ENCODE results near the gene SEC23A. TPM values are rescaled to one million over a fixed set of nuclear protein-coding genes. Genes with fewer than 3 reads are reported as not detected.

The SEC23A gene
- total and polyA plus RNA-seq, 2 of the 13 experiments (the other 11 are each of a cell fraction or from before 2014, with no cell fraction given), result 403 to 887 TPM

DNA sequence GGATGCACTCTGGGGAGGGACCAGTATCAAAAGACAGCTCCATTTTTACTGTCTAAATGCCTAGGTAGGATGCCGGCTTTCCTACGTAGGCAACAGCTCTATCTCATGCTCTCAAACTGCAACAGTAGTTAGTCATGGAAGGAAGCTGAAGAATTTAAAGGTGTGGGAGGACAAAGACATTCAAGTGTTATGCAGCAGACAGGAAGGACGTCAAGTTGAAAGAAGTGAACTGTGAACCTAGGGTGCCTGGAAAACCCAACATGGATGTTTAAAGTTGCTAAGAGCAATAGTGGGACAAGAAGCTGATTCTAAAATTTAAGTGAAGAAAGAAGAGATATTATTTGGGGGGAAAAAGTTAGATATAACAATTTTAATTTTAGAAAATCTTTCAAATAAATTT is 5.9 kb downstream of the SEC23A start (continued):
- TF ChIP-seq, protein P1, sequence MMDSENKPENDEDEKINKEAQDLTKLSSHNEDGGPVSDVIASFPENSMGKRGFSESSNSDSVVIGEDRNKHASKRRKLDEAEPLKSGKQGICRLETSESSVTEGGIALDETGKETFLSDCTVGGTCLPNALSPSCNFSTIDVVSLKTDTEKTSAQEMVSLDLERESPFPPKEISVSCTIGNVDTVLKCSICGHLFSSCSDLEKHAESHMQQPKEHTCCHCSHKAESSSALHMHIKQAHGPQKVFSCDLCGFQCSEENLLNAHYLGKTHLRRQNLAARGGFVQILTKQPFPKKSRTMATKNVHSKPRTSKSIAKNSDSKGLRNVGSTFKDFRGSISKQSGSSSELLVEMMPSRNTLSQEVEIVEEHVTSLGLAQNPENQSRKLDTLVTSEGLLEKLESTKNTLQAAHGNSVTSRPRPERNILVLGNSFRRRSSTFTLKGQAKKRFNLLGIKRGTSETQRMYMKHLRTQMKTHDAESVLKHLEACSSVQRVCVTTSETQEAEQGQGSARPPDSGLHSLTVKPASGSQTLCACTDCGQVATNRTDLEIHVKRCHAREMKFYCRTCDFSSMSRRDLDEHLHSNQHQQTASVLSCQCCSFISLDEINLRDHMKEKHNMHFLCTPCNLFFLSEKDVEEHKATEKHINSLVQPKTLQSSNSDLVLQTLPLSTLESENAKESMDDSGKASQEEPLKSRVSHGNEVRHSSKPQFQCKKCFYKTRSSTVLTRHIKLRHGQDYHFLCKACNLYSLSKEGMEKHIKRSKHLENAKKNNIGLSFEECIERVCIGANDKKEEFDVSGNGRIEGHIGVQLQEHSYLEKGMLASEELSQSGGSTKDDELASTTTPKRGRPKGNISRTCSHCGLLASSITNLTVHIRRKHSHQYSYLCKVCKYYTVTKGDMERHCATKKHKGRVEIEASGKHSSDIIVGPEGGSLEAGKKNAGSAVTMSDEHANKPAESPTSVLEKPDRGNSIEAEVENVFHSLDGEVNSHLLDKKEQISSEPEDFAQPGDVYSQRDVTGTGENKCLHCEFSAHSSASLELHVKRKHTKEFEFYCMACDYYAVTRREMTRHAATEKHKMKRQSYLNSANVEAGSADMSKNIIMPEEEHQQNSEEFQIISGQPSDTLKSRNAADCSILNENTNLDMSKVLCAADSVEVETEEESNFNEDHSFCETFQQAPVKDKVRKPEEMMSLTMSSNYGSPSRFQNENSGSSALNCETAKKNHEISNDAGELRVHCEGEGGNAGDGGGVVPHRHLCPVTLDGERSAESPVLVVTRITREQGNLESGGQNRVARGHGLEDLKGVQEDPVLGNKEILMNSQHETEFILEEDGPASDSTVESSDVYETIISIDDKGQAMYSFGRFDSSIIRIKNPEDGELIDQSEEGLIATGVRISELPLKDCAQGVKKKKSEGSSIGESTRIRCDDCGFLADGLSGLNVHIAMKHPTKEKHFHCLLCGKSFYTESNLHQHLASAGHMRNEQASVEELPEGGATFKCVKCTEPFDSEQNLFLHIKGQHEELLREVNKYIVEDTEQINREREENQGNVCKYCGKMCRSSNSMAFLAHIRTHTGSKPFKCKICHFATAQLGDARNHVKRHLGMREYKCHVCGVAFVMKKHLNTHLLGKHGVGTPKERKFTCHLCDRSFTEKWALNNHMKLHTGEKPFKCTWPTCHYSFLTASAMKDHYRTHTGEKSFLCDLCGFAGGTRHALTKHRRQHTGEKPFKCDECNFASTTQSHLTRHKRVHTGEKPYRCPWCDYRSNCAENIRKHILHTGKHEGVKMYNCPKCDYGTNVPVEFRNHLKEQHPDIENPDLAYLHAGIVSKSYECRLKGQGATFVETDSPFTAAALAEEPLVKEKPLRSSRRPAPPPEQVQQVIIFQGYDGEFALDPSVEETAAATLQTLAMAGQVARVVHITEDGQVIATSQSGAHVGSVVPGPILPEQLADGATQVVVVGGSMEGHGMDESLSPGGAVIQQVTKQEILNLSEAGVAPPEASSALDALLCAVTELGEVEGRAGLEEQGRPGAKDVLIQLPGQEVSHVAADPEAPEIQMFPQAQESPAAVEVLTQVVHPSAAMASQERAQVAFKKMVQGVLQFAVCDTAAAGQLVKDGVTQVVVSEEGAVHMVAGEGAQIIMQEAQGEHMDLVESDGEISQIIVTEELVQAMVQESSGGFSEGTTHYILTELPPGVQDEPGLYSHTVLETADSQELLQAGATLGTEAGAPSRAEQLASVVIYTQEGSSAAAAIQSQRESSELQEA (CRISPR knock-in tag; IDR thresholded peaks at IDR 0.05; ENCODE audit: not compliant biosample characterization), result no peak
- 0 out of 2 replicates have a peak, but pooled peaks have one; percentile 37 for TF ChIP-seq ZNF652 (CRISPR knock-in tag; IDR thresholded peaks at IDR 0.05; ENCODE audit: borderline replicate concordance, low read depth)
- TF ChIP-seq GATAD2A (CRISPR knock-in tag; IDR thresholded peaks at IDR 0.05), result peak; percentile 77
- TF ChIP-seq PPARG (CRISPR knock-in tag; conservative IDR thresholded peaks at IDR 0.05), result peak; percentile 49; the same call in 1 of the 2 replicates
- TF ChIP-seq, protein P2, sequence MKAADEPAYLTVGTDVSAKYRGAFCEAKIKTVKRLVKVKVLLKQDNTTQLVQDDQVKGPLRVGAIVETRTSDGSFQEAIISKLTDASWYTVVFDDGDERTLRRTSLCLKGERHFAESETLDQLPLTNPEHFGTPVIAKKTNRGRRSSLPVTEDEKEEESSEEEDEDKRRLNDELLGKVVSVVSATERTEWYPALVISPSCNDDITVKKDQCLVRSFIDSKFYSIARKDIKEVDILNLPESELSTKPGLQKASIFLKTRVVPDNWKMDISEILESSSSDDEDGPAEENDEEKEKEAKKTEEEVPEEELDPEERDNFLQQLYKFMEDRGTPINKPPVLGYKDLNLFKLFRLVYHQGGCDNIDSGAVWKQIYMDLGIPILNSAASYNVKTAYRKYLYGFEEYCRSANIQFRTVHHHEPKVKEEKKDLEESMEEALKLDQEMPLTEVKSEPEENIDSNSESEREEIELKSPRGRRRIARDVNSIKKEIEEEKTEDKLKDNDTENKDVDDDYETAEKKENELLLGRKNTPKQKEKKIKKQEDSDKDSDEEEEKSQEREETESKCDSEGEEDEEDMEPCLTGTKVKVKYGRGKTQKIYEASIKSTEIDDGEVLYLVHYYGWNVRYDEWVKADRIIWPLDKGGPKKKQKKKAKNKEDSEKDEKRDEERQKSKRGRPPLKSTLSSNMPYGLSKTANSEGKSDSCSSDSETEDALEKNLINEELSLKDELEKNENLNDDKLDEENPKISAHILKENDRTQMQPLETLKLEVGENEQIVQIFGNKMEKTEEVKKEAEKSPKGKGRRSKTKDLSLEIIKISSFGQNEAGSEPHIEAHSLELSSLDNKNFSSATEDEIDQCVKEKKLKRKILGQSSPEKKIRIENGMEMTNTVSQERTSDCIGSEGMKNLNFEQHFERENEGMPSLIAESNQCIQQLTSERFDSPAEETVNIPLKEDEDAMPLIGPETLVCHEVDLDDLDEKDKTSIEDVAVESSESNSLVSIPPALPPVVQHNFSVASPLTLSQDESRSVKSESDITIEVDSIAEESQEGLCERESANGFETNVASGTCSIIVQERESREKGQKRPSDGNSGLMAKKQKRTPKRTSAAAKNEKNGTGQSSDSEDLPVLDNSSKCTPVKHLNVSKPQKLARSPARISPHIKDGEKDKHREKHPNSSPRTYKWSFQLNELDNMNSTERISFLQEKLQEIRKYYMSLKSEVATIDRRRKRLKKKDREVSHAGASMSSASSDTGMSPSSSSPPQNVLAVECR (CRISPR knock-in tag; IDR thresholded peaks at IDR 0.05; ENCODE audit: borderline replicate concordance), result peak; percentile 20; the same call in 1 of the 2 replicates
- peak; percentile 62; the same call in 1 of the 2 replicates for TF ChIP-seq MIXL1 (CRISPR knock-in tag; IDR thresholded peaks at IDR 0.05)
- TF ChIP-seq SOX6 (IDR thresholded peaks at IDR 0.05), result no peak
- peak; percentile 40; the same call in 1 of the 2 replicates for TF ChIP-seq SOX6 (CRISPR knock-in tag; IDR thresholded peaks at IDR 0.05)
- peak; percentile 90 for TF ChIP-seq ZBTB21 (CRISPR knock-in tag; IDR thresholded peaks at IDR 0.05)
- TF ChIP-seq, protein P3, sequence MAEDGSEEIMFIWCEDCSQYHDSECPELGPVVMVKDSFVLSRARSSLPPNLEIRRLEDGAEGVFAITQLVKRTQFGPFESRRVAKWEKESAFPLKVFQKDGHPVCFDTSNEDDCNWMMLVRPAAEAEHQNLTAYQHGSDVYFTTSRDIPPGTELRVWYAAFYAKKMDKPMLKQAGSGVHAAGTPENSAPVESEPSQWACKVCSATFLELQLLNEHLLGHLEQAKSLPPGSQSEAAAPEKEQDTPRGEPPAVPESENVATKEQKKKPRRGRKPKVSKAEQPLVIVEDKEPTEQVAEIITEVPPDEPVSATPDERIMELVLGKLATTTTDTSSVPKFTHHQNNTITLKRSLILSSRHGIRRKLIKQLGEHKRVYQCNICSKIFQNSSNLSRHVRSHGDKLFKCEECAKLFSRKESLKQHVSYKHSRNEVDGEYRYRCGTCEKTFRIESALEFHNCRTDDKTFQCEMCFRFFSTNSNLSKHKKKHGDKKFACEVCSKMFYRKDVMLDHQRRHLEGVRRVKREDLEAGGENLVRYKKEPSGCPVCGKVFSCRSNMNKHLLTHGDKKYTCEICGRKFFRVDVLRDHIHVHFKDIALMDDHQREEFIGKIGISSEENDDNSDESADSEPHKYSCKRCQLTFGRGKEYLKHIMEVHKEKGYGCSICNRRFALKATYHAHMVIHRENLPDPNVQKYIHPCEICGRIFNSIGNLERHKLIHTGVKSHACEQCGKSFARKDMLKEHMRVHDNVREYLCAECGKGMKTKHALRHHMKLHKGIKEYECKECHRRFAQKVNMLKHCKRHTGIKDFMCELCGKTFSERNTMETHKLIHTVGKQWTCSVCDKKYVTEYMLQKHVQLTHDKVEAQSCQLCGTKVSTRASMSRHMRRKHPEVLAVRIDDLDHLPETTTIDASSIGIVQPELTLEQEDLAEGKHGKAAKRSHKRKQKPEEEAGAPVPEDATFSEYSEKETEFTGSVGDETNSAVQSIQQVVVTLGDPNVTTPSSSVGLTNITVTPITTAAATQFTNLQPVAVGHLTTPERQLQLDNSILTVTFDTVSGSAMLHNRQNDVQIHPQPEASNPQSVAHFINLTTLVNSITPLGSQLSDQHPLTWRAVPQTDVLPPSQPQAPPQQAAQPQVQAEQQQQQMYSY (CRISPR knock-in tag; IDR thresholded peaks at IDR 0.05), result peak; percentile 95
- TF ChIP-seq, protein P4, sequence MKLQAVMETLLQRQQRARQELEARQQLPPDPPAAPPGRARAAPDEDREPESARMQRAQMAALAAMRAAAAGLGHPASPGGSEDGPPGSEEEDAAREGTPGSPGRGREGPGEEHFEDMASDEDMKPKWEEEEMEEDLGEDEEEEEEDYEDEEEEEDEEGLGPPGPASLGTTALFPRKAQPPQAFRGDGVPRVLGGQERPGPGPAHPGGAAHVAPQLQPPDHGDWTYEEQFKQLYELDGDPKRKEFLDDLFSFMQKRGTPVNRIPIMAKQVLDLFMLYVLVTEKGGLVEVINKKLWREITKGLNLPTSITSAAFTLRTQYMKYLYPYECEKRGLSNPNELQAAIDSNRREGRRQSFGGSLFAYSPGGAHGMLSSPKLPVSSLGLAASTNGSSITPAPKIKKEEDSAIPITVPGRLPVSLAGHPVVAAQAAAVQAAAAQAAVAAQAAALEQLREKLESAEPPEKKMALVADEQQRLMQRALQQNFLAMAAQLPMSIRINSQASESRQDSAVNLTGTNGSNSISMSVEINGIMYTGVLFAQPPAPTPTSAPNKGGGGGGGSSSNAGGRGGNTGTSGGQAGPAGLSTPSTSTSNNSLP (IDR thresholded peaks at IDR 0.05; ENCODE audit: low read depth, low read length), result 0 out of 2 replicates have a peak, but pooled peaks have one; percentile 21
- TF ChIP-seq ZNF777 (CRISPR knock-in tag; IDR thresholded peaks at IDR 0.05), result peak; percentile 12; the same call in 1 of the 2 replicates
